Measurements from ENCODE around the gene DCUN1D2. TPM values are rescaled to one million over a fixed set of nuclear protein-coding genes. Genes with fewer than 3 reads are reported as not detected.

The DCUN1D2 gene
- total and polyA plus RNA-seq, 8 donors: 4.8 to 18.3 (median 8.3) TPM

DNA sequence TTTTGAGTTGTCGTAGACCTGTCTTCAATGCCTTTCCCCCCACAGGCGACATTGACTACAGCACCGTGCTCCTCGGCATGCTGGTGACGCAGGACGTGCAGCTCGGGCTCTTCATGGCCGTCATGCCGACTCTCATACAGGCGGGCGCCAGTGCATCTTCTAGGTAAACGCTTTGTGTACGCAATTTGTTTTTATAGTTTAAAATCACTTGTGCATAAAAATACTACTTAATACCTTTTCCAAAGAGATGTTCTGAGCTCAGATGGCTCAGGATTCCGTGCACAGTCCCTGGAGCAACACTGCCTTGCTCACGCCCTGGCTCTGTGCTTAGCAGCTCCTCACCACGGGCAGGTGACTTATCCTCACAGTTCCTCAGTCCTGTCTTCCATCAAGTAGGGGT, 30.1 kb upstream of the DCUN1D2 start:
- DNase-seq: no peak
- FAIRE-seq: no peak
- WGBS, 2 donors: 89 to 96% methylated on average over 16 of the region's 16 CpGs
- TF ChIP-seq CTCF (IDR thresholded peaks at IDR 0.05): no peak
- no peak for ATAC-seq
- intact Hi-C loops (cut with DNase I): no loop called here
- H3K27ac ChIP-seq: no peak overlapping the region
- peaks cover 0 to 20% (median 0%) of the 10 kb centered on the region in 3 donors for H3K36me3 ChIP-seq
- no peaks in the 10 kb centered on the region for H3K4me1 ChIP-seq
- H3K27me3 ChIP-seq: no peaks in the 10 kb centered on the region
- no peaks in the 10 kb centered on the region for H3K9me3 ChIP-seq
- no peak overlapping the region for H3K4me3 ChIP-seq

- no peak for FAIRE-seq
- intact Hi-C loops (cut with DNase I): no loop called here
Measured at GRCh38 chr13:113519556-113519955, 29.0 kb upstream of the DCUN1D2 start.

DNA sequence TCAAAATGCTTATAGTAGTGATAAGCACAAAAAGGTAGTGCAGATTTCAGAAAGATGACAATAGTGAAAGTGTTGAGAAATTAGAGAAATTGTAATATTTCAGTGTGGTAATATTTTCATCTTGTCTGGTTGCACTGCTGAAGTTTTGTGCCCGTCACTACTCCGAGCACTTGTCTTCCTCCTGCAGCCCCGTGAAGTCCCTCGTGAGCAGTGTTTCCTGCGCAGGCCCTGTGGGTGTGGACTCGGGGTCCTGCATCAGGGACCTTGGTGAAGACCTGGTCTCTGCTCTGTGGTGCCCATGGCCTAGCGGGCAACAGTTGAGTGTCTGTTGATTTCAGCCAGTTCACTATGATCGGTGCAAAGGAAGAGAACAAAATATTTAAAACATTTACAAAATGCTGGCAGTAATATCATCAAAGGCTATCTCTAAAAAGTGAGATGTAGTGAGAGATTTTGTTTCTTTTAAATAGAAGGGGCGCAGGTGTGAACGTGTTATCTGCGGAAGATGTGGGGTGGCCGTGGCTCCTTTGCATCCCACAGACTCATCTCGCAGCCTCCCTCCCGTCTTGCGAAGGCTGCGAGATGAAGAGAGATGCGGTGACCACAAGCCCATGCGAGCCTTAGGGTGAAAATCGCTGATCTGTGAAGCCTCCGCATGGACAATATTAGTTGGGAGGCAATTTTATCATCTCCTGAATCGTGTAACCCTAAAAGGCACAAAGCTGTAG, 27.7 kb upstream of the DCUN1D2 start:
- ATAC-seq (no peak), FAIRE-seq (no peak), DNase-seq (no peak)
- no peak for TF ChIP-seq CTCF (IDR thresholded peaks at IDR 0.05)
- WGBS, 2 donors: 94 to 95% methylated on average over 21 of the region's 21 CpGs
- Histone ChIP-seq H3K4me1 (no peaks in the 10 kb centered on the region), H3K9me3 (no peaks in the 10 kb centered on the region), H3K36me3 (peaks cover 0 to 17% (median 0%) of the 10 kb centered on the region in 3 donors), H3K27me3 (no peaks in the 10 kb centered on the region), H3K27ac (no peak overlapping the region), H3K4me3 (no peak overlapping the region)
- intact Hi-C loops (cut with DNase I): no loop called here

More at GRCh38 chr13:113519556-113519955, 29.0 kb upstream of the DCUN1D2 start:
- Histone ChIP-seq H3K4me1 (no peaks in the 10 kb centered on the region), H3K4me3 (no peak overlapping the region), H3K27me3 (no peaks in the 10 kb centered on the region), H3K9me3 (no peaks in the 10 kb centered on the region), H3K27ac (no peak overlapping the region), H3K36me3 (peaks cover 0 to 17% (median 0%) of the 10 kb centered on the region in 3 donors)
- 93 to 97% methylated on average over 14 of the region's 14 CpGs for WGBS, 2 donors
- no peak for ATAC-seq
- TF ChIP-seq CTCF (IDR thresholded peaks at IDR 0.05): no peak
- DNase-seq: no peak

GRCh38 chr13:113514847-113515246, 24.3 kb upstream of the DCUN1D2 start:
- peaks cover 0 to 22% (median 6%) of the 10 kb centered on the region in 3 donors for H3K36me3 ChIP-seq
- H3K4me3 ChIP-seq: no peak overlapping the region
- ATAC-seq (no peak), FAIRE-seq (no peak), DNase-seq (no peak)
- TF ChIP-seq CTCF (IDR thresholded peaks at IDR 0.05): no peak
- H3K9me3 ChIP-seq: no peaks in the 10 kb centered on the region
- intact Hi-C loops (cut with DNase I): no loop called here
- H3K27ac ChIP-seq: no peak overlapping the region
- H3K4me1 ChIP-seq: no peaks in the 10 kb centered on the region
- no peaks in the 10 kb centered on the region for H3K27me3 ChIP-seq
- WGBS, 2 donors: 91 to 97% methylated on average over 5 of the region's 5 CpGs

GRCh38 chr13:113513761-113514160, 23.2 kb upstream of the DCUN1D2 start:
- H3K36me3 ChIP-seq: peaks cover 0 to 19% (median 6%) of the 10 kb centered on the region in 3 donors
- DNase-seq: no peak
- H3K9me3 ChIP-seq: no peaks in the 10 kb centered on the region
- no peak overlapping the region for H3K4me3 ChIP-seq
- no peaks in the 10 kb centered on the region for H3K4me1 ChIP-seq
- intact Hi-C loops (cut with DNase I): no loop called here
- FAIRE-seq: no peak
- H3K27me3 ChIP-seq: no peaks in the 10 kb centered on the region
- TF ChIP-seq CTCF (IDR thresholded peaks at IDR 0.05): no peak
- WGBS, 2 donors: 79 to 92% methylated on average over 8 of the region's 8 CpGs
- no peak overlapping the region for H3K27ac ChIP-seq
- no peak for ATAC-seq

All from pancreas (tissue), 10 donors.